Stomach smooth muscle (tissue), 2 donors: Measurements from ENCODE around the gene ADNP.
"Not testable (repeated sequence)": the region's sequence is repeated elsewhere in the genome, so short reads cannot be mapped to it uniquely, and the experiment has no call there.

ENCODE experiments used
- H3K27ac ChIP-seq: one replicate; pipeline ENCODE4 v1.7.0; 2013; ENCODE audit warnings: mild to moderate bottlenecking, low read length, inconsistent platforms
- H3K27me3 ChIP-seq, 2 donors: one replicate each; pipeline ENCODE4 v1.7.0; 2013; ENCODE audit warnings: low read length in 2 of 2; ENCODE audit not compliant: insufficient read depth in 2 of 2, control insufficient read depth in 1 of 2
- H3K36me3 ChIP-seq, 2 donors: one replicate each; pipeline ENCODE4 v1.7.0; 2013; ENCODE audit warnings: low read length in 2 of 2; ENCODE audit not compliant: control insufficient read depth in 2 of 2, insufficient read depth in 2 of 2
- H3K4me1 ChIP-seq: one replicate; pipeline ENCODE4 v1.7.0; 2013; ENCODE audit warnings: low read length; ENCODE audit not compliant: control insufficient read depth, insufficient read depth
- H3K4me3 ChIP-seq, 2 donors: one replicate each; pipeline ENCODE4 v1.7.0; 2013; ENCODE audit warnings: low read length in 2 of 2
- H3K9ac ChIP-seq, 2 donors: one replicate each; pipeline ENCODE4 v1.7.0; 2013; ENCODE audit warnings: low read length in 2 of 2, mild to moderate bottlenecking in 1 of 2
- H3K9me3 ChIP-seq, 2 donors: one replicate each; pipeline ENCODE4 v1.7.0; 2013; ENCODE audit warnings: low read length in 2 of 2; ENCODE audit not compliant: control insufficient read depth in 2 of 2
- donor health status: healthy.
- donor health status: Pancreatic carcinoma.

The ADNP gene

GRCh38 chr20:50931306-50932015 is at the start of gene ADNP:
ADNP (minus strand) TSS chr20:50931437; CDS start chr20:50903996, 27,441 bp downstream.
- Histone ChIP-seq H3K27me3 (no peaks in the 10 kb centered on the region), H3K27ac (peak within 1 kb of the TSS; percentile 97), H3K9ac (peak within 1 kb of the TSS; percentile 88 to 91), H3K4me1 (peaks cover 17% of the 10 kb centered on the region), H3K4me3 (peak within 1 kb of the TSS; percentile 57 to 79), H3K9me3 (no peaks in the 10 kb centered on the region), H3K36me3 (peaks cover 5 to 8% of the 10 kb centered on the region in 2 donors)

GRCh38 chr20:50980071-50980681 is 48.9 kb upstream of the ADNP start:
- H3K36me3 ChIP-seq: no peaks in the 10 kb centered on the region
- H3K27ac ChIP-seq: no peak overlapping the region
- no peak overlapping the region for H3K9ac ChIP-seq
- H3K9me3 ChIP-seq: no peaks in the 10 kb centered on the region
- peaks cover 6% of the 10 kb centered on the region for H3K4me1 ChIP-seq
- peaks cover 5 to 6% of the 10 kb centered on the region in 2 donors for H3K27me3 ChIP-seq
- H3K4me3 ChIP-seq: no peak overlapping the region

GRCh38 chr20:50978533-50978932 is 47.3 kb upstream of the ADNP start:
- H3K4me3 ChIP-seq, H3K27ac ChIP-seq, H3K27me3 ChIP-seq, H3K4me1 ChIP-seq, H3K9ac ChIP-seq, H3K9me3 ChIP-seq, H3K36me3 ChIP-seq: not testable (repeated sequence)

GRCh38 chr20:50977066-50978021 is 46.1 kb upstream of the ADNP start:
- no peak overlapping the region for H3K9ac ChIP-seq
- no peak overlapping the region for H3K4me3 ChIP-seq
- no peaks in the 10 kb centered on the region for H3K36me3 ChIP-seq
- peaks cover under 1 to 6% of the 10 kb centered on the region in 2 donors for H3K27me3 ChIP-seq
- H3K9me3 ChIP-seq: no peaks in the 10 kb centered on the region
- H3K27ac ChIP-seq: no peak overlapping the region
- H3K4me1 ChIP-seq: peaks cover 6% of the 10 kb centered on the region

- Histone ChIP-seq H3K4me1 (no peaks in the 10 kb centered on the region), H3K9me3 (no peaks in the 10 kb centered on the region), H3K36me3 (no peaks in the 10 kb centered on the region), H3K9ac (no peak overlapping the region), H3K27me3 (peaks cover 0 to 3% of the 10 kb centered on the region in 2 donors), H3K27ac (no peak overlapping the region), H3K4me3 (no peak overlapping the region)
Observed at GRCh38 chr20:50975701-50976330, 44.6 kb upstream of the ADNP start.

- Histone ChIP-seq H3K9ac (no peak overlapping the region), H3K4me1 (no peaks in the 10 kb centered on the region), H3K9me3 (no peaks in the 10 kb centered on the region), H3K36me3 (no peaks in the 10 kb centered on the region), H3K27me3 (no peaks in the 10 kb centered on the region), H3K4me3 (no peak overlapping the region), H3K27ac (no peak overlapping the region)
Observed at GRCh38 chr20:50969912-50970311, 38.7 kb upstream of the ADNP start.

- no peaks in the 10 kb centered on the region for H3K27me3 ChIP-seq
- H3K4me1 ChIP-seq: no peaks in the 10 kb centered on the region
- no peaks in the 10 kb centered on the region for H3K36me3 ChIP-seq
- H3K9me3 ChIP-seq: no peaks in the 10 kb centered on the region
- no peak overlapping the region for H3K4me3 ChIP-seq
- no peak overlapping the region for H3K27ac ChIP-seq
- H3K9ac ChIP-seq: no peak overlapping the region
Observed at GRCh38 chr20:50969435-50969834, 38.2 kb upstream of the ADNP start.

GRCh38 chr20:50968289-50968688 is 37.1 kb upstream of the ADNP start:
- Histone ChIP-seq H3K9me3 (no peaks in the 10 kb centered on the region), H3K36me3 (no peaks in the 10 kb centered on the region), H3K4me3 (no peak overlapping the region), H3K9ac (no peak overlapping the region), H3K4me1 (no peaks in the 10 kb centered on the region), H3K27ac (no peak overlapping the region), H3K27me3 (no peaks in the 10 kb centered on the region)

- H3K9ac ChIP-seq: no peak overlapping the region
- no peaks in the 10 kb centered on the region for H3K36me3 ChIP-seq
- no peaks in the 10 kb centered on the region for H3K4me1 ChIP-seq
- H3K27me3 ChIP-seq: no peaks in the 10 kb centered on the region
- no peak overlapping the region for H3K4me3 ChIP-seq
- H3K9me3 ChIP-seq: no peaks in the 10 kb centered on the region
- H3K27ac ChIP-seq: no peak overlapping the region
Observed at GRCh38 chr20:50967586-50967985, 36.3 kb upstream of the ADNP start.

- Histone ChIP-seq H3K4me1 (peaks cover 18% of the 10 kb centered on the region), H3K27me3 (no peaks in the 10 kb centered on the region), H3K36me3 (peaks cover 4 to 8% of the 10 kb centered on the region in 2 donors), H3K27ac (peak overlapping the region; percentile 94), H3K9me3 (no peaks in the 10 kb centered on the region), H3K4me3 (peak overlapping the region; percentile 87 to 99), H3K9ac (peak overlapping the region; percentile 94 to 98)
Observed at GRCh38 chr20:50959543-50960126, 28.4 kb upstream of the ADNP start.
